Upper lobe of left lung (tissue), 6 donors: ENCODE measurements around the gene MPHOSPH9. TPM values are rescaled to one million over a fixed set of nuclear protein-coding genes. Genes with fewer than 3 reads are reported as not detected.

Experiments
- ATAC-seq, 2 donors: fragments of 200-7000 bp; cut with Tn5 transposase; one replicate each; pipeline ENCODE4 v1.9.1; 2022; ENCODE audit warnings: mild to moderate bottlenecking in 2 of 2, moderate library complexity in 2 of 2; ENCODE audit not compliant: low FRiP score in 2 of 2
- DNase-seq, 2 donors: peaks; one replicate each; pipeline ENCODE4 v3.0.0-alpha.2; 2019 to 2020
- H3K27ac ChIP-seq, 4 donors: fragments of 200-600 bp; sonication (generic); one replicate each; pipeline ENCODE4 v1.5.1; 2016 to 2019
- H3K27me3 ChIP-seq, 4 donors: fragments of 200-600 bp; sonication (generic); one replicate each; pipeline ENCODE4 v1.5.1; 2017 to 2019
- H3K36me3 ChIP-seq, 4 donors: fragments of 200-600 bp; sonication (generic); one replicate each; pipeline ENCODE4 v1.5.1; 2016 to 2019
- H3K4me1 ChIP-seq, 4 donors: fragments of 200-600 bp; sonication (generic); one replicate each; pipeline ENCODE4 v1.5.1; 2018 to 2019
- H3K4me3 ChIP-seq, 4 donors: fragments of 200-600 bp; sonication (generic); one replicate each; pipeline ENCODE4 v1.5.1; 2017 to 2019; ENCODE audit warnings: mild to moderate bottlenecking in 2 of 4, moderate library complexity in 1 of 4
- H3K9me3 ChIP-seq, 4 donors: fragments of 200-600 bp; sonication (generic); one replicate each; pipeline ENCODE4 v1.5.1; 2018 to 2019
- EP300 ChIP-seq, 4 donors: sonication (generic); formaldehyde crosslinking; IDR thresholded peaks; one replicate each; pipeline ENCODE4 v1.5.1; 2017; ENCODE audit warnings: antibody characterized with exemption in 4 of 4, control low read depth in 2 of 4
- POLR2A ChIP-seq, 4 donors: fragments of 450-650 bp; IDR thresholded peaks; one replicate each; pipeline ENCODE4 v1.5.1; 2016 to 2017; ENCODE audit warnings: antibody characterized with exemption in 4 of 4, mild to moderate bottlenecking in 2 of 4
- POLR2AphosphoS5 ChIP-seq, 2 donors: sonication (generic); formaldehyde crosslinking; IDR thresholded peaks; one replicate each; pipeline ENCODE4 v1.5.1; 2017; ENCODE audit warnings: antibody characterized with exemption in 2 of 2
- WGBS, 2 donors: methylation state at CpG; one replicate each; pipeline ENCODE4 v1.1.5; 2017 to 2018; 5-methylcytosine and 5-hydroxymethylcytosine counted together
- total RNA-seq, 6 donors: library from RNA; depleted of rRNA in 4 of 6; stranded (reverse); fragments of >200 nt in 4 of 6; gene quantifications; one replicate each; pipeline versions ENCODE4 v1.1.0 to v1.2.1, GENCODE V29; 2016 to 2021
- TF ChIP-seq, protein P1 (sequence below), 6 experiments: fragments of 450-650 bp in 4 of 6; fragments of 200-600 bp in 2 of 6; sonication (generic) in 2 of 6; IDR thresholded peaks; one replicate each; pipeline ENCODE4 v1.5.1; 2016 to 2019; ENCODE audit warnings: antibody characterized with exemption in 6 of 6
- donor health status: DM: no; HTN: no; CAD: no; lungs with moderate emphysema.
- donor health status: DM: no; HTN: yes; CAD: no; lungs with severe emphysema.

The MPHOSPH9 gene
- total RNA-seq, 6 donors from 2014 or later = 12.6 to 82.8 (median 17.6) TPM

- H3K4me1 ChIP-seq = peaks cover 25 to 32% (median 29%) of the 10 kb centered on the region in 4 donors
- H3K27ac ChIP-seq = no peak overlapping the region
- TF ChIP-seq, protein P1, sequence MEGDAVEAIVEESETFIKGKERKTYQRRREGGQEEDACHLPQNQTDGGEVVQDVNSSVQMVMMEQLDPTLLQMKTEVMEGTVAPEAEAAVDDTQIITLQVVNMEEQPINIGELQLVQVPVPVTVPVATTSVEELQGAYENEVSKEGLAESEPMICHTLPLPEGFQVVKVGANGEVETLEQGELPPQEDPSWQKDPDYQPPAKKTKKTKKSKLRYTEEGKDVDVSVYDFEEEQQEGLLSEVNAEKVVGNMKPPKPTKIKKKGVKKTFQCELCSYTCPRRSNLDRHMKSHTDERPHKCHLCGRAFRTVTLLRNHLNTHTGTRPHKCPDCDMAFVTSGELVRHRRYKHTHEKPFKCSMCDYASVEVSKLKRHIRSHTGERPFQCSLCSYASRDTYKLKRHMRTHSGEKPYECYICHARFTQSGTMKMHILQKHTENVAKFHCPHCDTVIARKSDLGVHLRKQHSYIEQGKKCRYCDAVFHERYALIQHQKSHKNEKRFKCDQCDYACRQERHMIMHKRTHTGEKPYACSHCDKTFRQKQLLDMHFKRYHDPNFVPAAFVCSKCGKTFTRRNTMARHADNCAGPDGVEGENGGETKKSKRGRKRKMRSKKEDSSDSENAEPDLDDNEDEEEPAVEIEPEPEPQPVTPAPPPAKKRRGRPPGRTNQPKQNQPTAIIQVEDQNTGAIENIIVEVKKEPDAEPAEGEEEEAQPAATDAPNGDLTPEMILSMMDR (IDR thresholded peaks at IDR 0.05) = no peak
- no peak for TF ChIP-seq POLR2A (IDR thresholded peaks at IDR 0.05)
- no peak for TF ChIP-seq POLR2AphosphoS5 (IDR thresholded peaks at IDR 0.05)
- no peak for TF ChIP-seq EP300 (IDR thresholded peaks at IDR 0.05)
- ATAC-seq (no peak), DNase-seq (peak in 1 of 2 donors; percentile 82)
- WGBS, 2 donors = 92 to 94% methylated on average over 24 to 35 of the region's 35 CpGs
- H3K27me3 ChIP-seq = no peaks in the 10 kb centered on the region
- H3K4me3 ChIP-seq = no peak overlapping the region
- peaks cover 0 to 55% (median 37%) of the 10 kb centered on the region in 4 donors for H3K36me3 ChIP-seq
- H3K9me3 ChIP-seq = no peaks in the 10 kb centered on the region
These were observed 33.1 kb upstream of the MPHOSPH9 start for GRCh38 chr12:123265851-123266678.

- no peaks in the 10 kb centered on the region for H3K27me3 ChIP-seq
- H3K36me3 ChIP-seq = peaks cover 0 to 65% (median 49%) of the 10 kb centered on the region in 4 donors
- no peak for TF ChIP-seq EP300 (IDR thresholded peaks at IDR 0.05)
- TF ChIP-seq POLR2AphosphoS5 (IDR thresholded peaks at IDR 0.05) = no peak
- TF ChIP-seq POLR2A (IDR thresholded peaks at IDR 0.05) = no peak
- TF ChIP-seq, protein P1 (IDR thresholded peaks at IDR 0.05) = no peak
- peaks cover 17 to 21% (median 20%) of the 10 kb centered on the region in 4 donors for H3K4me1 ChIP-seq
- H3K4me3 ChIP-seq = no peak overlapping the region
- no peak for DNase-seq
- 56 to 59% methylated on average over 4 to 7 of the region's 7 CpGs for WGBS, 2 donors
- no peaks in the 10 kb centered on the region for H3K9me3 ChIP-seq
- ATAC-seq = no peak
- H3K27ac ChIP-seq = no peak overlapping the region
These were observed 31.7 kb upstream of the MPHOSPH9 start for GRCh38 chr12:123264642-123265041.

- Histone ChIP-seq H3K27ac (no peak overlapping the region), H3K9me3 (no peaks in the 10 kb centered on the region), H3K27me3 (no peaks in the 10 kb centered on the region), H3K36me3 (peaks cover 0 to 76% (median 56%) of the 10 kb centered on the region in 4 donors), H3K4me1 (peaks cover 4 to 7% (median 7%) of the 10 kb centered on the region in 4 donors), H3K4me3 (no peak overlapping the region)
- DNase-seq (no peak), ATAC-seq (no peak)
- TF ChIP-seq, protein P1 (IDR thresholded peaks at IDR 0.05) = no peak
- TF ChIP-seq EP300 (IDR thresholded peaks at IDR 0.05) = no peak
- no peak for TF ChIP-seq POLR2AphosphoS5 (IDR thresholded peaks at IDR 0.05)
- TF ChIP-seq POLR2A (IDR thresholded peaks at IDR 0.05) = no peak
- WGBS, 2 donors = 85 to 89% methylated on average over 8 of the region's 8 CpGs
These were observed 30.4 kb upstream of the MPHOSPH9 start for GRCh38 chr12:123263196-123263817.

DNA sequence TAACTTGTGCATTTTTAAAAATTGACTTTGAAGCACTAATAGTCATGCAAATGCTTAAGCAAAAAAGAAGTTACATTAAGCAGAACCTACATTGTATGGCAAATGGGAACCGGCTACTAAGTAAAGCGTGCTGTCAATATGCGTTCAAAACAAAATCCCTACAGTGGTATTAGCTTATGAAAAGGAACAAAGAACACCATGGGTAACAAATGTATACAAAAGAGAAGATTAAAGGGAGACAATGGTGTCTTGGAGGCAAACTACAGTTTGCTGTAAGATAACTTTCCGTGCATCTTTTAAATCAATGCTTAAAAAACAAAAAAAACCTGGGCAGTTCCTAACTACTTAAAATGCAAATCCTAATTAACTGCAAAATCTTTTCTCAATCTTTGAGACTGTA, 28.3 kb upstream of the MPHOSPH9 start:
- H3K27me3 ChIP-seq = no peaks in the 10 kb centered on the region
- no peak overlapping the region for H3K27ac ChIP-seq
- no peaks in the 10 kb centered on the region for H3K9me3 ChIP-seq
- peaks cover 0 to 89% (median 69%) of the 10 kb centered on the region in 4 donors for H3K36me3 ChIP-seq
- WGBS, 2 donors = 93 to 95% methylated on average over 4 of the region's 4 CpGs
- DNase-seq (no peak), ATAC-seq (no peak)
- no peak overlapping the region for H3K4me3 ChIP-seq
- TF ChIP-seq EP300 (IDR thresholded peaks at IDR 0.05) (no peak), POLR2AphosphoS5 (IDR thresholded peaks at IDR 0.05) (no peak), POLR2A (IDR thresholded peaks at IDR 0.05) (no peak)
- TF ChIP-seq, protein P1 (IDR thresholded peaks at IDR 0.05) = no peak
- peaks cover 0 to 4% (median 0%) of the 10 kb centered on the region in 4 donors for H3K4me1 ChIP-seq
